SK-N-SH (cell line): ENCODE results near the gene RNF217. TPM values are rescaled to one million over a fixed set of nuclear protein-coding genes. Genes with fewer than 3 reads are reported as not detected.

Source experiments
- CTCF ChIA-PET: fragments of 300-600, 350-600 bp; formaldehyde crosslinking; extraction: SDS; loops from one replicate; lab custom pipeline; 2021; lab: Yijun Ruan, JAX
- POLR2A ChIA-PET: fragments of 350-600 bp; sonication (Branson Sonifier 250); formaldehyde crosslinking; extraction: SDS; loops from one replicate; lab custom pipeline; 2020; ENCODE audit warnings: antibody characterized with exemption, inconsistent platforms; lab: Yijun Ruan, JAX
- DNase-seq: peaks from one replicate; pipeline ENCODE4 v3.0.0; 2012
- H2AFZ ChIP-seq: fragments of 200-600 bp; sonication (generic); 2 replicates; pipeline ENCODE4 v1.8.1; 2016; ENCODE audit warnings: antibody characterized with exemption, mild to moderate bottlenecking, low read depth
- H3F3A ChIP-seq: fragments of 200-600 bp; sonication (generic); replicated peaks from 2 replicates; pipeline ENCODE3; 2016; ENCODE audit warnings: antibody characterized with exemption, mild to moderate bottlenecking; ENCODE audit not compliant: insufficient read depth
- H3K27ac ChIP-seq, 2 experiments: fragments of 200-500 bp in 1 of 2; fragments of 200-600 bp in 1 of 2; sonication (Bioruptor generic) in 1 of 2; sonication (generic), shearing (Covaris generic) in 1 of 2; 2 replicates each; pipeline versions ENCODE4 v1.5.1 to v1.6.1; 2014 to 2016; ENCODE audit warnings: low read depth in 2 of 2, inconsistent platforms in 1 of 2, low read length in 1 of 2, mild to moderate bottlenecking in 1 of 2, mixed read lengths in 1 of 2
- H3K27me3 ChIP-seq: fragments of 200-600 bp; sonication (generic), shearing (Covaris generic); 2 replicates; pipeline ENCODE4 v1.6.1; 2016; ENCODE audit warnings: mixed run types; ENCODE audit not compliant: insufficient read depth
- H3K36me3 ChIP-seq, 2 experiments: fragments of 200-500 bp in 1 of 2; fragments of 200-600 bp in 1 of 2; sonication (Bioruptor generic) in 1 of 2; sonication (generic) in 1 of 2; replicated peaks in 1 of 2; 2 replicates each; pipeline versions ENCODE3 to v1.5.1; 2014 to 2016; ENCODE audit warnings: low read length in 1 of 2, mild to moderate bottlenecking in 1 of 2; ENCODE audit not compliant: insufficient read depth in 2 of 2, control insufficient read depth in 1 of 2
- H3K4me1 ChIP-seq, 2 experiments: fragments of 200-500 bp in 1 of 2; fragments of 200-600 bp in 1 of 2; sonication (Bioruptor generic) in 1 of 2; sonication (generic), shearing (Covaris generic) in 1 of 2; 2 replicates each; pipeline versions ENCODE4 v1.5.1 to v1.6.1; 2014 to 2016; ENCODE audit warnings: low read depth in 1 of 2, low read length in 1 of 2, mixed run types in 1 of 2; ENCODE audit not compliant: insufficient read depth in 2 of 2, control insufficient read depth in 1 of 2
- H3K4me2 ChIP-seq: fragments of 200-600 bp; sonication (generic), shearing (Covaris generic); 2 replicates; pipeline ENCODE4 v1.6.1; 2017; ENCODE audit warnings: mixed run types
- H3K4me3 ChIP-seq, 2 experiments: fragments of 200-500 bp in 1 of 2; fragments of 200-600 bp in 1 of 2; sonication (Bioruptor generic) in 1 of 2; sonication (generic), shearing (Covaris generic) in 1 of 2; 2 replicates each; pipeline versions ENCODE4 v1.5.1 to v1.8.1; 2014 to 2016; ENCODE audit warnings: low read depth in 2 of 2, inconsistent platforms in 1 of 2, low read length in 1 of 2, mild to moderate bottlenecking in 1 of 2, mixed read lengths in 1 of 2, moderate library complexity in 1 of 2
- H3K79me2 ChIP-seq: fragments of 200-600 bp; sonication (generic); 2 replicates; pipeline ENCODE4 v1.8.1; 2017; ENCODE audit warnings: mild to moderate bottlenecking; ENCODE audit not compliant: insufficient read depth
- H3K9ac ChIP-seq: fragments of 200-600 bp; sonication (generic); 2 replicates; pipeline ENCODE4 v1.6.1; 2017; ENCODE audit warnings: mixed run types
- H3K9me2 ChIP-seq: fragments of 200-600 bp; sonication (generic); 2 replicates; pipeline ENCODE4 v1.6.1; 2017; ENCODE audit warnings: mixed run types
- H3K9me3 ChIP-seq: fragments of 200-600 bp; sonication (generic); 2 replicates; pipeline ENCODE4 v1.6.1; 2017; ENCODE audit warnings: mixed run types, mild to moderate bottlenecking, moderate library complexity
- H4K20me1 ChIP-seq: fragments of 200-600 bp; sonication (generic); 2 replicates; pipeline ENCODE4 v1.6.1; 2017; ENCODE audit warnings: mild to moderate bottlenecking, mixed run types; ENCODE audit not compliant: insufficient read depth
- CHD2 ChIP-seq: fragments of 150-350 bp; IDR thresholded peaks from 2 replicates; pipeline ENCODE4 v1.6.1; 2018; ENCODE audit warnings: low read length; ENCODE audit not compliant: partially characterized antibody
- ELF1 ChIP-seq: IDR thresholded peaks from 2 replicates; pipeline ENCODE4 v1.4.0; 2012
- EZH2phosphoT487 ChIP-seq: fragments of 200-600 bp; sonication (generic); IDR thresholded peaks from 2 replicates; pipeline ENCODE4 v1.6.1; 2017; ENCODE audit warnings: low read depth, mixed run types, mild to moderate bottlenecking, antibody characterized with exemption, moderate library complexity, borderline replicate concordance
- FOSL2 ChIP-seq: IDR thresholded peaks from 2 replicates; pipeline ENCODE4 v1.4.0; 2012; ENCODE audit warnings: low read depth, mild to moderate bottlenecking, moderate library complexity, borderline replicate concordance
- IRF3 ChIP-seq: fragments of 150-350 bp; IDR thresholded peaks from 2 replicates; pipeline ENCODE4 v1.6.1; 2016; ENCODE audit warnings: mild to moderate bottlenecking, low read depth, low read length
- JUND ChIP-seq: IDR thresholded peaks from 2 replicates; pipeline ENCODE4 v1.4.0; 2012
- NRF1 ChIP-seq: IDR thresholded peaks from 2 replicates; pipeline ENCODE4 v1.6.1; 2012; ENCODE audit warnings: low read depth, mild to moderate bottlenecking, low read length
- RAD21 ChIP-seq: IDR thresholded peaks from 2 replicates; pipeline ENCODE4 v1.6.1; 2012; ENCODE audit warnings: mild to moderate bottlenecking, low read length
- REST ChIP-seq: IDR thresholded peaks from 2 replicates; pipeline ENCODE4 v1.6.1; 2012; ENCODE audit warnings: mild to moderate bottlenecking, low read depth, low read length, moderate library complexity
- RXRA ChIP-seq: IDR thresholded peaks from 2 replicates; pipeline ENCODE4 v1.4.0; 2012; ENCODE audit warnings: low read depth, mild to moderate bottlenecking, borderline replicate concordance
- SIN3A ChIP-seq: IDR thresholded peaks from 2 replicates; pipeline ENCODE4 v1.6.1; 2012; ENCODE audit warnings: low read depth, mild to moderate bottlenecking, low read length, moderate library complexity, borderline replicate concordance
- TCF12 ChIP-seq: IDR thresholded peaks from 2 replicates; pipeline ENCODE4 v1.4.0; 2012
- TEAD4 ChIP-seq: IDR thresholded peaks from 2 replicates; pipeline ENCODE4 v1.4.0; 2012; ENCODE audit warnings: mild to moderate bottlenecking, borderline replicate concordance; ENCODE audit not compliant: insufficient read depth
- USF2 ChIP-seq: fragments of 150-350 bp; IDR thresholded peaks from 2 replicates; pipeline ENCODE4 v1.6.1; 2017; ENCODE audit warnings: antibody characterized with exemption, low read length, low read depth, borderline replicate concordance
- YY1 ChIP-seq: IDR thresholded peaks from 2 replicates; pipeline ENCODE4 v1.4.0; 2012; ENCODE audit warnings: low read depth, mild to moderate bottlenecking
- WGBS: methylation state at CpG from one replicate; pipeline ENCODE4 v1.1.6; 2017; ENCODE audit warnings: low lambda C conversion rate; 5-methylcytosine and 5-hydroxymethylcytosine counted together
- polyA plus RNA-seq, 3 experiments: library from polyadenylated mRNA; depleted of rRNA; stranded (reverse); fragments of >200 nt; gene quantifications; 2 replicates each; pipeline ENCODE4 v1.2.3, GENCODE V29; 2012

The RNF217 gene
- polyA plus RNA-seq, 1 of the 3 experiments (the other 2 are of a cell fraction): 0.28 TPM

- Histone ChIP-seq H3K4me2 (no peak overlapping the region), H3K9ac (no peak overlapping the region), H3K4me3 (no peak overlapping the region), H3K4me1 (peaks cover 4 to 9% of the 10 kb centered on the region in 2 experiments; a peak in 2 of 4 replicates), H4K20me1 (no peaks in the 10 kb centered on the region), H2AFZ (no peak overlapping the region), H3K27me3 (no peaks in the 10 kb centered on the region; the same call in 1 of the 2 replicates), H3K36me3 (no peaks in the 10 kb centered on the region), H3K9me2 (no peaks in the 10 kb centered on the region), H3K79me2 (no peaks in the 10 kb centered on the region), H3K27ac (no peak overlapping the region), H3F3A (peaks cover 2% of the 10 kb centered on the region), H3K9me3 (no peaks in the 10 kb centered on the region)
- WGBS: 7% methylated on average over 2 of the region's 2 CpGs
- CTCF ChIA-PET: no interaction called here
- DNase-seq: no peak
- TF ChIP-seq TEAD4: no peak
- no peak for TF ChIP-seq YY1
- TF ChIP-seq USF2: no peak
- TF ChIP-seq RXRA: no peak
- TF ChIP-seq FOSL2: no peak
- no peak for TF ChIP-seq SIN3A
- TF ChIP-seq EZH2phosphoT487: no peak
- TF ChIP-seq IRF3: no peak
- TF ChIP-seq NRF1: no peak
- no peak for TF ChIP-seq TCF12
- TF ChIP-seq RAD21: no peak
- no peak for TF ChIP-seq ELF1
- TF ChIP-seq JUND: no peak
- no peak for TF ChIP-seq CHD2
- TF ChIP-seq REST: no peak
- POLR2A ChIA-PET: no interaction called here
Measured at GRCh38 chr6:125097186-125097585, 134.9 kb downstream of the RNF217 start.
